Suprapubic skin (tissue), 4 donors: ENCODE results near the gene KCMF1.

Experiments
- EP300 ChIP-seq: sonication (generic); formaldehyde crosslinking; IDR thresholded peaks from one replicate; pipeline ENCODE4 v1.6.1; 2017; ENCODE audit warnings: antibody characterized with exemption
- POLR2AphosphoS5 ChIP-seq, 3 donors: sonication (generic); formaldehyde crosslinking; IDR thresholded peaks; one replicate each; pipeline ENCODE4 v1.6.1; 2017; ENCODE audit warnings: antibody characterized with exemption in 3 of 3
- TF ChIP-seq, protein P1 (sequence below), 2 donors: fragments of 200-600 bp in 1 of 2; fragments of 450-650 bp in 1 of 2; sonication (generic) in 1 of 2; IDR thresholded peaks; one replicate each; pipeline ENCODE4 v1.5.1; 2016 to 2019; ENCODE audit warnings: antibody characterized with exemption in 2 of 2, mild to moderate bottlenecking in 1 of 2, moderate library complexity in 1 of 2

GRCh38 chr2:84927275-84927627 lies 43.7 kb upstream of the KCMF1 start:
- TF ChIP-seq, protein P1, sequence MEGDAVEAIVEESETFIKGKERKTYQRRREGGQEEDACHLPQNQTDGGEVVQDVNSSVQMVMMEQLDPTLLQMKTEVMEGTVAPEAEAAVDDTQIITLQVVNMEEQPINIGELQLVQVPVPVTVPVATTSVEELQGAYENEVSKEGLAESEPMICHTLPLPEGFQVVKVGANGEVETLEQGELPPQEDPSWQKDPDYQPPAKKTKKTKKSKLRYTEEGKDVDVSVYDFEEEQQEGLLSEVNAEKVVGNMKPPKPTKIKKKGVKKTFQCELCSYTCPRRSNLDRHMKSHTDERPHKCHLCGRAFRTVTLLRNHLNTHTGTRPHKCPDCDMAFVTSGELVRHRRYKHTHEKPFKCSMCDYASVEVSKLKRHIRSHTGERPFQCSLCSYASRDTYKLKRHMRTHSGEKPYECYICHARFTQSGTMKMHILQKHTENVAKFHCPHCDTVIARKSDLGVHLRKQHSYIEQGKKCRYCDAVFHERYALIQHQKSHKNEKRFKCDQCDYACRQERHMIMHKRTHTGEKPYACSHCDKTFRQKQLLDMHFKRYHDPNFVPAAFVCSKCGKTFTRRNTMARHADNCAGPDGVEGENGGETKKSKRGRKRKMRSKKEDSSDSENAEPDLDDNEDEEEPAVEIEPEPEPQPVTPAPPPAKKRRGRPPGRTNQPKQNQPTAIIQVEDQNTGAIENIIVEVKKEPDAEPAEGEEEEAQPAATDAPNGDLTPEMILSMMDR (IDR thresholded peaks at IDR 0.05), result no peak
- no peak for TF ChIP-seq POLR2AphosphoS5 (IDR thresholded peaks at IDR 0.05)
- no peak for TF ChIP-seq EP300
